DND-41 (cell line): ENCODE measurements around the gene AK8.

Experiments
- ATAC-seq: fragments of 200-7000 bp; cut with Tn5 transposase; 3 replicates; pipeline ENCODE4 v1.9.1; 2021; ENCODE audit warnings: low read depth; ENCODE audit not compliant: insufficient read depth
- DNase-seq: peaks from one replicate; pipeline ENCODE4 v3.0.0-alpha.2; 2020
- H2AFZ ChIP-seq: 2 replicates; pipeline ENCODE4 v1.6.0; 2012; ENCODE audit warnings: low read depth, low read length
- H3K27ac ChIP-seq: 2 replicates; pipeline ENCODE4 v1.5.1; 2012; ENCODE audit warnings: low read length, inconsistent platforms
- H3K27me3 ChIP-seq: fragments of 200-600 bp; sonication (generic); 2 replicates; pipeline ENCODE4 v1.6.0; 2012; ENCODE audit warnings: low read length, mild to moderate bottlenecking, inconsistent platforms; ENCODE audit not compliant: insufficient read depth, poor library complexity
- H3K36me3 ChIP-seq: 2 replicates; pipeline ENCODE4 v1.5.1; 2012; ENCODE audit warnings: low read length, inconsistent platforms; ENCODE audit not compliant: insufficient read depth
- H3K4me1 ChIP-seq: 2 replicates; pipeline ENCODE4 v1.5.1; 2012; ENCODE audit warnings: mild to moderate bottlenecking, low read length; ENCODE audit not compliant: insufficient read depth
- H3K4me2 ChIP-seq: 2 replicates; pipeline ENCODE4 v1.6.0; 2012; ENCODE audit warnings: mild to moderate bottlenecking, moderate library complexity, low read length, inconsistent platforms; ENCODE audit not compliant: insufficient read depth
- H3K4me3 ChIP-seq, 2 experiments: fragments of 200-600 bp in 1 of 2; shearing (Covaris generic) in 1 of 2; 2 replicates each; pipeline ENCODE4 v1.5.1; 2012 to 2016; ENCODE audit warnings: inconsistent platforms in 2 of 2, low read length in 2 of 2, mild to moderate bottlenecking in 2 of 2, low read depth in 1 of 2, moderate library complexity in 1 of 2
- H3K79me2 ChIP-seq: 2 replicates; pipeline ENCODE4 v1.6.0; 2012; ENCODE audit warnings: low read length, inconsistent platforms; ENCODE audit not compliant: insufficient read depth
- H3K9ac ChIP-seq: 2 replicates; pipeline ENCODE4 v1.6.0; 2012; ENCODE audit warnings: low read depth, mild to moderate bottlenecking, inconsistent platforms, low read length, moderate library complexity
- H3K9me3 ChIP-seq: 2 replicates; pipeline ENCODE4 v1.5.1; 2012; ENCODE audit warnings: low read length, moderate library complexity, mild to moderate bottlenecking, inconsistent platforms; ENCODE audit not compliant: insufficient read depth, severe bottlenecking
- H4K20me1 ChIP-seq: 2 replicates; pipeline ENCODE4 v1.6.0; 2012; ENCODE audit warnings: low read length; ENCODE audit not compliant: insufficient read depth
- CTCF ChIP-seq: IDR thresholded peaks from 2 replicates; pipeline ENCODE4 v1.5.1; 2012; ENCODE audit warnings: borderline replicate concordance, low read length, moderate library complexity, mild to moderate bottlenecking; ENCODE audit not compliant: poor library complexity, severe bottlenecking; ENCODE audit errors: extremely low read depth
- EZH2 ChIP-seq: IDR thresholded peaks from 3 replicates; pipeline ENCODE4 v1.6.1; 2012; ENCODE audit warnings: borderline replicate concordance, low read depth, mild to moderate bottlenecking, moderate library complexity, low read length, inconsistent platforms; ENCODE audit not compliant: severe bottlenecking

Gene AK8

GRCh38 chr9:132745756-132746709 is 132.1 kb downstream of the AK8 start:
- H3K27ac ChIP-seq = no peak overlapping the region
- DNase-seq = no peak
- peaks cover 2% of the 10 kb centered on the region; the same call in 1 of the 2 replicates for H3K4me1 ChIP-seq
- TF ChIP-seq CTCF (no peak), EZH2 (no peak)
- no peak overlapping the region for H3K4me3 ChIP-seq
- H3K79me2 ChIP-seq = no peaks in the 10 kb centered on the region
- no peak for ATAC-seq
- no peaks in the 10 kb centered on the region for H4K20me1 ChIP-seq
- no peak overlapping the region for H3K9ac ChIP-seq
- no peaks in the 10 kb centered on the region for H3K9me3 ChIP-seq
- no peak overlapping the region for H2AFZ ChIP-seq
- H3K27me3 ChIP-seq = peaks cover 6% of the 10 kb centered on the region
- H3K4me2 ChIP-seq = no peak overlapping the region
- H3K36me3 ChIP-seq = no peaks in the 10 kb centered on the region

GRCh38 chr9:132744881-132745755 is 133.0 kb downstream of the AK8 start:
- no peak overlapping the region for H3K4me3 ChIP-seq
- H2AFZ ChIP-seq = no peak overlapping the region
- peaks cover 6% of the 10 kb centered on the region for H3K27me3 ChIP-seq
- DNase-seq (no peak), ATAC-seq (no peak)
- TF ChIP-seq EZH2 = no peak
- no peak for TF ChIP-seq CTCF
- no peak overlapping the region for H3K9ac ChIP-seq
- H3K79me2 ChIP-seq = no peaks in the 10 kb centered on the region
- H4K20me1 ChIP-seq = no peaks in the 10 kb centered on the region
- no peak overlapping the region for H3K4me2 ChIP-seq
- no peak overlapping the region for H3K27ac ChIP-seq
- no peaks in the 10 kb centered on the region for H3K9me3 ChIP-seq
- no peaks in the 10 kb centered on the region for H3K36me3 ChIP-seq
- peaks cover 2% of the 10 kb centered on the region; the same call in 1 of the 2 replicates for H3K4me1 ChIP-seq

GRCh38 chr9:132743931-132744479 is 134.1 kb downstream of the AK8 start:
- Histone ChIP-seq H3K27me3 (peaks cover 6% of the 10 kb centered on the region), H3K4me2 (no peak overlapping the region)
- TF ChIP-seq EZH2 (no peak), CTCF (no peak)

More at GRCh38 chr9:132743931-132744479, 134.1 kb downstream of the AK8 start:
- no peaks in the 10 kb centered on the region for H3K36me3 ChIP-seq
- no peak overlapping the region for H3K9ac ChIP-seq
- H3K4me3 ChIP-seq = no peak overlapping the region
- DNase-seq (no peak), ATAC-seq (no peak)
- no peak overlapping the region for H3K27ac ChIP-seq
- no peaks in the 10 kb centered on the region for H4K20me1 ChIP-seq
- no peak overlapping the region for H2AFZ ChIP-seq
- H3K4me1 ChIP-seq = peaks cover 2% of the 10 kb centered on the region; the same call in 1 of the 2 replicates
- no peaks in the 10 kb centered on the region for H3K9me3 ChIP-seq
- no peaks in the 10 kb centered on the region for H3K79me2 ChIP-seq
